Endothelial cell of umbilical vein (primary cell): Measurements from ENCODE around the gene NR5A2. TPM values are rescaled to one million over a fixed set of nuclear protein-coding genes. Genes with fewer than 3 reads are reported as not detected.

Experiments
- BruUV-seq: library from RNA; stranded (reverse); fragments of 400-500 nt; replicated peaks from 2 replicates; lab custom pipeline; 2021; lab: Mats Ljungman, UMichigan
- CTCF ChIA-PET: fragments of 300-600, 350-600 bp; sonication (Branson Sonifier 250); formaldehyde crosslinking; loops from one replicate; lab custom pipeline; 2021; ENCODE audit warnings: antibody characterized with exemption, inconsistent platforms; lab: Charles Lee
- POLR2A ChIA-PET: fragments of 300-600, 350-600 bp; sonication (Branson Sonifier 250); formaldehyde crosslinking; loops from one replicate; lab custom pipeline; 2021; ENCODE audit warnings: antibody characterized with exemption, inconsistent platforms; lab: Charles Lee
- DNase-seq: peaks from one replicate; pipeline ENCODE4 v3.0.0-alpha.2; 2011; ENCODE audit warnings: low read depth, low spot score
- FAIRE-seq: peaks from 2 replicates; lab custom pipeline; 2011; peaks lifted over from hg19 to GRCh38; lab: Jason Lieb, UNC
- H2AFZ ChIP-seq: 2 replicates; pipeline ENCODE4 v1.6.0; 2012; ENCODE audit warnings: low read depth, low read length, control low read depth, inconsistent platforms
- H3K27ac ChIP-seq: 2 replicates; pipeline ENCODE4 v1.5.1; 2011; ENCODE audit warnings: low read depth, mild to moderate bottlenecking, control low read depth, low read length, moderate library complexity; ENCODE audit not compliant: insufficient read depth
- H3K27me3 ChIP-seq, 2 experiments: 2 replicates each; pipeline versions ENCODE4 v1.6.0 to v1.6.1; 2011; ENCODE audit warnings: low read length in 2 of 2, mixed read lengths in 1 of 2; ENCODE audit not compliant: control insufficient read depth in 2 of 2, insufficient read depth in 2 of 2
- H3K36me3 ChIP-seq, 2 experiments: 2 replicates in 1 of 2; 3 replicates in 1 of 2; pipeline ENCODE4 v1.5.1; 2011; ENCODE audit warnings: low read length in 2 of 2, mild to moderate bottlenecking in 1 of 2, moderate library complexity in 1 of 2; ENCODE audit not compliant: control insufficient read depth in 2 of 2, insufficient read depth in 2 of 2; ENCODE audit errors: extremely low read depth in 1 of 2
- H3K4me1 ChIP-seq: 3 replicates; pipeline ENCODE4 v1.5.1; 2011; ENCODE audit warnings: mild to moderate bottlenecking, low read length; ENCODE audit not compliant: control insufficient read depth, insufficient read depth; ENCODE audit errors: extremely low read depth
- H3K4me2 ChIP-seq: 2 replicates; pipeline ENCODE4 v1.6.1; 2011; ENCODE audit warnings: low read length, control low read depth, mixed read lengths; ENCODE audit not compliant: insufficient read depth
- H3K4me3 ChIP-seq, 3 experiments: fragments of 200-600 bp in 1 of 3; sonication (generic), shearing (Covaris generic) in 1 of 3; replicated peaks in 1 of 3; 2 replicates each; pipeline ENCODE4 v1.5.1; 2011 to 2016; ENCODE audit warnings: control low read depth in 3 of 3, low read length in 3 of 3, mild to moderate bottlenecking in 2 of 3, inconsistent platforms in 1 of 3, low read depth in 1 of 3, moderate library complexity in 1 of 3; ENCODE audit not compliant: insufficient read depth in 1 of 3
- H3K79me2 ChIP-seq: 2 replicates; pipeline ENCODE4 v1.6.0; 2012; ENCODE audit warnings: low read length, inconsistent platforms; ENCODE audit not compliant: control insufficient read depth, insufficient read depth
- H3K9ac ChIP-seq: replicated peaks from 2 replicates; pipeline ENCODE3; 2011; ENCODE audit warnings: low read length, control low read depth; ENCODE audit not compliant: insufficient read depth; ENCODE audit errors: extremely low read depth
- H3K9me1 ChIP-seq: replicated peaks from 3 replicates; pipeline ENCODE4 v1.6.0; 2011; ENCODE audit warnings: mild to moderate bottlenecking, low read length; ENCODE audit not compliant: control insufficient read depth, insufficient read depth; ENCODE audit errors: extremely low read depth
- H3K9me3 ChIP-seq: replicated peaks from 2 replicates; pipeline ENCODE4 v1.5.1; 2012; ENCODE audit warnings: low read length, inconsistent platforms; ENCODE audit not compliant: control insufficient read depth, insufficient read depth
- H4K20me1 ChIP-seq: replicated peaks from 2 replicates; pipeline ENCODE3; 2011; ENCODE audit warnings: mild to moderate bottlenecking, low read length; ENCODE audit not compliant: control insufficient read depth, insufficient read depth; ENCODE audit errors: extremely low read depth
- CTCF ChIP-seq, 2 donors: IDR thresholded peaks; 1 replicate in 1 of 2; 2 replicates in 1 of 2; pipeline ENCODE4 v1.5.1; 2011; ENCODE audit warnings: low read length in 2 of 2, mild to moderate bottlenecking in 2 of 2, moderate library complexity in 2 of 2, control low read depth in 1 of 2, inconsistent platforms in 1 of 2, low read depth in 1 of 2; ENCODE audit not compliant: insufficient read depth in 1 of 2; ENCODE audit errors: extremely low read depth in 1 of 2
- EZH2 ChIP-seq: IDR thresholded peaks from 2 replicates; pipeline ENCODE4 v1.6.1; 2012; ENCODE audit warnings: borderline replicate concordance, low read depth, mild to moderate bottlenecking, moderate library complexity, low read length, inconsistent platforms; ENCODE audit not compliant: severe bottlenecking
- FOS ChIP-seq: IDR thresholded peaks from 2 replicates; pipeline ENCODE4 v1.6.1; 2011; ENCODE audit warnings: mild to moderate bottlenecking, low read length, moderate library complexity, borderline replicate concordance; ENCODE audit not compliant: insufficient read depth
- GATA2 ChIP-seq: IDR thresholded peaks from 2 replicates; pipeline ENCODE4 v1.7.0; 2011; ENCODE audit warnings: low read depth, mild to moderate bottlenecking, moderate library complexity, mixed read lengths, low read length; ENCODE audit not compliant: insufficient read length, insufficient read depth
- JUN ChIP-seq: IDR thresholded peaks from 2 replicates; pipeline ENCODE4 v1.6.1; 2011; ENCODE audit warnings: borderline replicate concordance, low read depth; ENCODE audit not compliant: insufficient read length, insufficient read depth
- MAX ChIP-seq: IDR thresholded peaks from 2 replicates; pipeline ENCODE4 v1.6.1; 2011; ENCODE audit not compliant: insufficient read depth, insufficient read length
- MYC ChIP-seq: IDR thresholded peaks from one replicate; pipeline ENCODE4 v1.6.1; 2011; ENCODE audit warnings: mild to moderate bottlenecking, low read depth, low read length
- POLR2A ChIP-seq: IDR thresholded peaks from 2 replicates; pipeline ENCODE4 v1.6.1; 2012; ENCODE audit warnings: low read depth, mild to moderate bottlenecking, control low read depth, low read length
- POLR2AphosphoS5 ChIP-seq: IDR thresholded peaks from 2 replicates; pipeline ENCODE4 v1.6.1; 2012; ENCODE audit warnings: low read depth, mild to moderate bottlenecking, control low read depth, low read length, moderate library complexity; ENCODE audit not compliant: insufficient read depth
- dilution Hi-C: fragments of 300-500 bp; cut with MboI; formaldehyde crosslinking; loops from one replicate; pipeline ENCODE4 v1.15.0; 2019; ENCODE audit warnings: low sequenced_read_pairs; ENCODE audit not compliant: extremely low pct_ligation_motif_present
- intact Hi-C: fragments of 100-400 bp; cut with micrococcal nuclease; formaldehyde crosslinking; loops from one replicate; pipeline ENCODE4 v1.10.0; 2022
- polyA plus RNA-seq, 4 experiments: library from polyadenylated mRNA; depleted of rRNA in 3 of 4; stranded (reverse) in 3 of 4; unstranded in 1 of 4; fragments of >200 nt; gene quantifications; 2 replicates each; pipeline versions ENCODE4 v1.2.1 to v1.2.3, GENCODE V29; 2011 to 2012; ENCODE audit warnings: missing spikeins in 1 of 4
- total RNA-seq: library from RNA; stranded (reverse); gene quantifications from 2 replicates; pipeline ENCODE4 v1.2.3, GENCODE V29; 2021

The NR5A2 gene
- total and polyA plus RNA-seq, 2 donors (not counting 3 experiments of a cell fraction or from before 2014, with no cell fraction given) = 3.4 to 12.1 TPM

GRCh38 chr1:200046115-200046514 is 18.6 kb downstream of the NR5A2 start:
- no peaks in the 10 kb centered on the region for H4K20me1 ChIP-seq
- no peaks in the 10 kb centered on the region for H3K79me2 ChIP-seq
- H3K4me2 ChIP-seq = no peak overlapping the region
- peaks cover 0 to 53% of the 10 kb centered on the region in 2 experiments for H3K27me3 ChIP-seq
- no peak overlapping the region for H2AFZ ChIP-seq
- no peaks in the 10 kb centered on the region for H3K9me3 ChIP-seq
- POLR2A ChIA-PET = no interaction called here
- H3K4me3 ChIP-seq = no peak overlapping the region
- no TSS peak for BruUV-seq
- intact Hi-C loops = loop anchor here (10.0 kb wide), 1 partner anchor 199 kb away; no protein-coding TSS in a partner anchor
- CTCF ChIA-PET = interaction anchor here (1.0 to 1.2 kb wide), 2 partner anchors 84 to 362 kb away, joined by 3 to 4 read pairs; no protein-coding TSS in a partner anchor
- FAIRE-seq (peak; percentile 40), DNase-seq (no peak)
- H3K4me1 ChIP-seq = peaks cover 13% of the 10 kb centered on the region
- no peak overlapping the region for H3K27ac ChIP-seq
- no peaks in the 10 kb centered on the region for H3K36me3 ChIP-seq
- no peak overlapping the region for H3K9ac ChIP-seq
- dilution Hi-C loops = no loop called here
- TF ChIP-seq CTCF (IDR thresholded peaks at IDR 0.05; ENCODE audit: extremely low read depth in 1 of 2, insufficient read depth in 1 of 2, low read depth in 1 of 2, low read length in 2 of 2) (no peak), FOS (no peak), POLR2A (no peak), JUN (no peak), EZH2 (no peak), MAX (no peak), POLR2AphosphoS5 (no peak), MYC (no peak), GATA2 (no peak)
- no peaks in the 10 kb centered on the region for H3K9me1 ChIP-seq
